Keratinocyte (primary cell): ENCODE measurements around the gene DCAF8.

Experiments used
- EZH2 ChIP-seq: IDR thresholded peaks from one replicate; pipeline ENCODE4 v1.6.1; 2012; ENCODE audit warnings: inconsistent platforms, mild to moderate bottlenecking, low read length, moderate library complexity
- TF ChIP-seq, protein P1 (sequence below), 3 experiments: IDR thresholded peaks in 1 of 3; conservative IDR thresholded peaks in 1 of 3; optimal IDR thresholded peaks in 1 of 3; 2 replicates in 2 of 3; 3 replicates in 1 of 3; pipeline versions ENCODE3 to v1.5.1; 2011; ENCODE audit warnings: low read length in 3 of 3, mild to moderate bottlenecking in 3 of 3, moderate library complexity in 2 of 3, control low read depth in 1 of 3, inconsistent platforms in 1 of 3; ENCODE audit not compliant: insufficient read depth in 2 of 3; ENCODE audit errors: extremely low read depth in 1 of 3

DNA sequence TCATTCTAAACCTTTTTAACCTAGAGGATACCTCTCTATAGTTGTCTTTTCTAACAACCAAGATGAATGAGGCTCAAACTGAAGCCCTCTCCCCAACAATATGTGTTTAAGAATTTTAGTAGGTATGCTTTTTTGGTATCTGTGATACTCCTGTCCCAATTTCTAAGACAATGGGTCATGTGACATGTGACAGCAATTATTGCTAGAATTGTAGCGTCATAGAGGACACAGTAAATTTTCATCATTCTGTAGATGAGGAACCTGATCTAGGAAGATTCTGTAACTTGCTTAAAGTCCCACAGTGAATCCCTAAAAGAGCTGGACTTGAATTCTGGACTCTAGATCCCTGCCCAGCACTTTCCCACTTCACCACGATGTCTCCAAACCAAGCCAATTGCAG, 83.6 kb downstream of the DCAF8 start:
- TF ChIP-seq, protein P1, sequence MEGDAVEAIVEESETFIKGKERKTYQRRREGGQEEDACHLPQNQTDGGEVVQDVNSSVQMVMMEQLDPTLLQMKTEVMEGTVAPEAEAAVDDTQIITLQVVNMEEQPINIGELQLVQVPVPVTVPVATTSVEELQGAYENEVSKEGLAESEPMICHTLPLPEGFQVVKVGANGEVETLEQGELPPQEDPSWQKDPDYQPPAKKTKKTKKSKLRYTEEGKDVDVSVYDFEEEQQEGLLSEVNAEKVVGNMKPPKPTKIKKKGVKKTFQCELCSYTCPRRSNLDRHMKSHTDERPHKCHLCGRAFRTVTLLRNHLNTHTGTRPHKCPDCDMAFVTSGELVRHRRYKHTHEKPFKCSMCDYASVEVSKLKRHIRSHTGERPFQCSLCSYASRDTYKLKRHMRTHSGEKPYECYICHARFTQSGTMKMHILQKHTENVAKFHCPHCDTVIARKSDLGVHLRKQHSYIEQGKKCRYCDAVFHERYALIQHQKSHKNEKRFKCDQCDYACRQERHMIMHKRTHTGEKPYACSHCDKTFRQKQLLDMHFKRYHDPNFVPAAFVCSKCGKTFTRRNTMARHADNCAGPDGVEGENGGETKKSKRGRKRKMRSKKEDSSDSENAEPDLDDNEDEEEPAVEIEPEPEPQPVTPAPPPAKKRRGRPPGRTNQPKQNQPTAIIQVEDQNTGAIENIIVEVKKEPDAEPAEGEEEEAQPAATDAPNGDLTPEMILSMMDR (optimal IDR thresholded peaks at IDR 0.05 in 1 of 3, IDR thresholded peaks at IDR 0.05 in 1 of 3, conservative IDR thresholded peaks at IDR 0.05 in 1 of 3; ENCODE audit: extremely low read depth in 1 of 3, insufficient read depth in 2 of 3, low read length in 3 of 3): no peak
- no peak for TF ChIP-seq EZH2
